HCT116 (cell line): Measurements from ENCODE around the gene FAM53B.

Source experiments
- EGR1 ChIP-seq: IDR thresholded peaks from 2 replicates; pipeline ENCODE4 v1.6.1; 2012; ENCODE audit warnings: low read depth
- EZH2 ChIP-seq: fragments of 200-600 bp; sonication (generic); IDR thresholded peaks from 2 replicates; pipeline ENCODE4 v1.6.1; 2017; ENCODE audit warnings: antibody characterized with exemption, mixed run types
- EZH2phosphoT487 ChIP-seq: fragments of 200-600 bp; IDR thresholded peaks from 2 replicates; pipeline ENCODE4 v1.6.1; 2018; ENCODE audit warnings: antibody characterized with exemption, borderline replicate concordance
- FOSL1 ChIP-seq: IDR thresholded peaks from 2 replicates; pipeline ENCODE4 v1.6.1; 2012; ENCODE audit warnings: low read depth
- JUND ChIP-seq: IDR thresholded peaks from 2 replicates; pipeline ENCODE4 v1.6.1; 2012
- POLR2A ChIP-seq: IDR thresholded peaks from 2 replicates; pipeline ENCODE4 v1.7.0; 2011; ENCODE audit warnings: borderline replicate concordance; ENCODE audit not compliant: insufficient read depth, insufficient read length; ENCODE audit errors: extremely low read depth
- RAD21 ChIP-seq: IDR thresholded peaks from 2 replicates; pipeline ENCODE4 v1.6.1; 2012; ENCODE audit warnings: low read depth, mild to moderate bottlenecking
- ZNF274 ChIP-seq: fragments of 200-500 bp; sonication (Bioruptor generic); IDR thresholded peaks from 2 replicates; pipeline ENCODE4 v1.6.1; 2014; ENCODE audit warnings: mild to moderate bottlenecking, low read depth, low read length, inconsistent platforms
- TF ChIP-seq, protein P1 (sequence below), 3 experiments: fragments of 200-600 bp in 1 of 3; sonication (generic) in 1 of 3; IDR thresholded peaks in 2 of 3; conservative IDR thresholded peaks in 1 of 3; 2 replicates each; pipeline ENCODE4 v1.5.1; 2012 to 2017; ENCODE audit warnings: low read depth in 2 of 3, low read length in 2 of 3, antibody characterized with exemption in 1 of 3, borderline replicate concordance in 1 of 3, control low read depth in 1 of 3, mild to moderate bottlenecking in 1 of 3, mixed read lengths in 1 of 3, mixed run types in 1 of 3, moderate library complexity in 1 of 3; ENCODE audit not compliant: insufficient read depth in 1 of 3
- TF ChIP-seq, protein P2 (sequence below): IDR thresholded peaks from 2 replicates; pipeline ENCODE4 v1.6.1; 2012
- TF ChIP-seq, protein P3 (sequence below): IDR thresholded peaks from 2 replicates; pipeline ENCODE4 v1.6.1; 2012
- TF ChIP-seq, protein P4 (sequence below): IDR thresholded peaks from 2 replicates; pipeline ENCODE4 v1.6.1; 2011; ENCODE audit warnings: mild to moderate bottlenecking, low read length, moderate library complexity; ENCODE audit not compliant: insufficient replicate concordance; ENCODE audit errors: extremely low read depth

DNA sequence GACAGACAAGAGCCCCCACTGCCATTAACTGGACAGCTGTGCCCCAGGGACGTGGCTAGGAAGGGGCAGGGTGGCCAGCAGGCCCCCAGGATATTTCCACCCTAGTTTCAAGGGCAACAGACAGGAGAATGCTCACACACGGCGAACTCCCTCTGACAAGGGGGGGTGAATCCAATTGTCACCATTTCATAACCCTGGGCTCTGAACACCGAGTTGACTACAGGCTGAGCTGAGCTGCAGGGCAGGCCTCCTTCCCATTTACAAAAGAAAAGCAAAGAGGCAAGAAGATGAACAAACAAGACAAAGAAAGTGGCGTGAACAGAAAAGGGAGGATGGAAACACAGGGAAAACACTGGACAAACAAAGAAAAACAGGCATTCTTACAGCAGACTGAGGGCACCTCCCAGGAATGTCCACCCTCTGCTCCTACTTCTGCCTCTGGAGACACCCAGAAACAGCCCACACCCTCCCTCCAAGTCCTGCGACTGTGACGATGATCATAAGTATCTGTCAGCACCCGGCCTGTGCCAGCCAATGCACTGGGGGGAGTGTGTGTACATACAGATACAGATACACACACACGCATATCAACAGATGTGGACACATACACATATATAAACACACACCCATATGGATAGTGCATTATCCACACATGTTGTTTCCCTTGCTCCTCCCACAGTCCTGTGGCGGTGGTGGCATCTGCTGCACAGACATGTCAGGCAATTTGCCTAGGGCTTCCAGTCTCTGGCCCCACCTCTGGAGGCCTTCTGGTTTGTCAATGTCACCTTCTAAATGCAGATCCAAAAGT is 66.2 kb downstream of the FAM53B start:
- TF ChIP-seq, protein P1, sequence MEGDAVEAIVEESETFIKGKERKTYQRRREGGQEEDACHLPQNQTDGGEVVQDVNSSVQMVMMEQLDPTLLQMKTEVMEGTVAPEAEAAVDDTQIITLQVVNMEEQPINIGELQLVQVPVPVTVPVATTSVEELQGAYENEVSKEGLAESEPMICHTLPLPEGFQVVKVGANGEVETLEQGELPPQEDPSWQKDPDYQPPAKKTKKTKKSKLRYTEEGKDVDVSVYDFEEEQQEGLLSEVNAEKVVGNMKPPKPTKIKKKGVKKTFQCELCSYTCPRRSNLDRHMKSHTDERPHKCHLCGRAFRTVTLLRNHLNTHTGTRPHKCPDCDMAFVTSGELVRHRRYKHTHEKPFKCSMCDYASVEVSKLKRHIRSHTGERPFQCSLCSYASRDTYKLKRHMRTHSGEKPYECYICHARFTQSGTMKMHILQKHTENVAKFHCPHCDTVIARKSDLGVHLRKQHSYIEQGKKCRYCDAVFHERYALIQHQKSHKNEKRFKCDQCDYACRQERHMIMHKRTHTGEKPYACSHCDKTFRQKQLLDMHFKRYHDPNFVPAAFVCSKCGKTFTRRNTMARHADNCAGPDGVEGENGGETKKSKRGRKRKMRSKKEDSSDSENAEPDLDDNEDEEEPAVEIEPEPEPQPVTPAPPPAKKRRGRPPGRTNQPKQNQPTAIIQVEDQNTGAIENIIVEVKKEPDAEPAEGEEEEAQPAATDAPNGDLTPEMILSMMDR (IDR thresholded peaks at IDR 0.05 in 2 of 3, conservative IDR thresholded peaks at IDR 0.05 in 1 of 3; ENCODE audit: borderline replicate concordance in 1 of 3, insufficient read depth in 1 of 3, low read depth in 2 of 3, low read length in 2 of 3), result no peak
- TF ChIP-seq EZH2, result no peak
- TF ChIP-seq POLR2A, result no peak
- TF ChIP-seq FOSL1, result no peak
- TF ChIP-seq RAD21, result no peak
- no peak for TF ChIP-seq EZH2phosphoT487
- TF ChIP-seq, protein P2, sequence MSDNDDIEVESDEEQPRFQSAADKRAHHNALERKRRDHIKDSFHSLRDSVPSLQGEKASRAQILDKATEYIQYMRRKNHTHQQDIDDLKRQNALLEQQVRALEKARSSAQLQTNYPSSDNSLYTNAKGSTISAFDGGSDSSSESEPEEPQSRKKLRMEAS, result no peak
- no peak for TF ChIP-seq EGR1
- no peak for TF ChIP-seq JUND
- TF ChIP-seq ZNF274, result no peak
- TF ChIP-seq, protein P3, sequence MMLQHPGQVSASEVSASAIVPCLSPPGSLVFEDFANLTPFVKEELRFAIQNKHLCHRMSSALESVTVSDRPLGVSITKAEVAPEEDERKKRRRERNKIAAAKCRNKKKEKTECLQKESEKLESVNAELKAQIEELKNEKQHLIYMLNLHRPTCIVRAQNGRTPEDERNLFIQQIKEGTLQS, result no peak
- TF ChIP-seq, protein P4, sequence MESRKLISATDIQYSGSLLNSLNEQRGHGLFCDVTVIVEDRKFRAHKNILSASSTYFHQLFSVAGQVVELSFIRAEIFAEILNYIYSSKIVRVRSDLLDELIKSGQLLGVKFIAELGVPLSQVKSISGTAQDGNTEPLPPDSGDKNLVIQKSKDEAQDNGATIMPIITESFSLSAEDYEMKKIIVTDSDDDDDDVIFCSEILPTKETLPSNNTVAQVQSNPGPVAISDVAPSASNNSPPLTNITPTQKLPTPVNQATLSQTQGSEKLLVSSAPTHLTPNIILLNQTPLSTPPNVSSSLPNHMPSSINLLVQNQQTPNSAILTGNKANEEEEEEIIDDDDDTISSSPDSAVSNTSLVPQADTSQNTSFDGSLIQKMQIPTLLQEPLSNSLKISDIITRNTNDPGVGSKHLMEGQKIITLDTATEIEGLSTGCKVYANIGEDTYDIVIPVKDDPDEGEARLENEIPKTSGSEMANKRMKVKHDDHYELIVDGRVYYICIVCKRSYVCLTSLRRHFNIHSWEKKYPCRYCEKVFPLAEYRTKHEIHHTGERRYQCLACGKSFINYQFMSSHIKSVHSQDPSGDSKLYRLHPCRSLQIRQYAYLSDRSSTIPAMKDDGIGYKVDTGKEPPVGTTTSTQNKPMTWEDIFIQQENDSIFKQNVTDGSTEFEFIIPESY, result no peak
